GM10248 (cell line): ENCODE data around the gene FANCM.

Experiments
- CTCF ChIA-PET: fragments of 300-600 bp; sonication (Branson Sonifier 250); formaldehyde crosslinking; extraction: SDS; loops from one replicate; lab custom pipeline; 2021; ENCODE audit warnings: antibody characterized with exemption; lab: Yijun Ruan, JAX
- POLR2A ChIA-PET: fragments of 350-650 bp; sonication (Branson Sonifier 250); formaldehyde crosslinking; extraction: SDS; loops from one replicate; lab custom pipeline; 2020; ENCODE audit warnings: antibody characterized with exemption; lab: Yijun Ruan, JAX
- DNase-seq: peaks from one replicate; pipeline ENCODE4 v3.0.0; 2012; ENCODE audit errors: extremely low spot score
- CTCF ChIP-seq: IDR thresholded peaks from 2 replicates; pipeline ENCODE4 v1.5.1; 2012; ENCODE audit warnings: mild to moderate bottlenecking, low read depth; ENCODE audit errors: extremely low read depth, missing control alignments, control extremely low read depth

The FANCM gene

GRCh38 chr14:45238988-45239387 lies 103.3 kb downstream of the FANCM start:
- POLR2A ChIA-PET, result no interaction called here
- CTCF ChIA-PET, result interaction anchor here (1.1 to 2.3 kb wide), 2 partner anchors 10 to 16 kb away, joined by 3 to 7 read pairs; no protein-coding TSS in a partner anchor
- no peak for DNase-seq
- TF ChIP-seq CTCF, result no peak

GRCh38 chr14:45242706-45243105 lies 107.0 kb downstream of the FANCM start:
- no peak for DNase-seq
- POLR2A ChIA-PET, result no interaction called here
- no peak for TF ChIP-seq CTCF
- CTCF ChIA-PET, result interaction anchor here (2.3 to 2.6 kb wide), 2 partner anchors 10 to 26 kb away, joined by 9 to 15 read pairs; partner anchors contain the start of gene MIS18BP1

- ChIA-PET POLR2A (interaction anchor here (0.5 kb wide), 1 partner anchor 119 kb away, joined by 4 read pairs; no protein-coding TSS in a partner anchor), CTCF (interaction anchor here (0.7 to 2.2 kb wide), 2 partner anchors 12 to 23 kb away, joined by 3 to 4 read pairs; no protein-coding TSS in a partner anchor)
- TF ChIP-seq CTCF, result no peak
- no peak for DNase-seq
Measured at GRCh38 chr14:45246151-45246550, 110.4 kb downstream of the FANCM start.

- peak; percentile 14 for DNase-seq
- TF ChIP-seq CTCF, result no peak
- CTCF ChIA-PET, result interaction anchor here (0.7 to 2.2 kb wide), 3 partner anchors 13 to 22 kb away, joined by 3 to 6 read pairs (median 4); no protein-coding TSS in a partner anchor
- POLR2A ChIA-PET, result interaction anchor here (0.5 kb wide), 1 partner anchor 120 kb away, joined by 4 read pairs; no protein-coding TSS in a partner anchor
Measured at GRCh38 chr14:45246691-45247090, 111.0 kb downstream of the FANCM start.

- POLR2A ChIA-PET, result no interaction called here
- no peak for TF ChIP-seq CTCF
- CTCF ChIA-PET, result interaction anchor here (1.3 kb wide), 1 partner anchor 21 kb away, joined by 6 read pairs; no protein-coding TSS in a partner anchor
- no peak for DNase-seq
Measured at GRCh38 chr14:45247427-45247826, 111.7 kb downstream of the FANCM start.

- POLR2A ChIA-PET, result no interaction called here
- peak; percentile 33 for DNase-seq
- CTCF ChIA-PET, result interaction anchor here (1.4 to 1.8 kb wide), 2 partner anchors 21 to 92 kb away, joined by 4 read pairs; no protein-coding TSS in a partner anchor
- no peak for TF ChIP-seq CTCF
Measured at GRCh38 chr14:45249856-45250575, 114.3 kb downstream of the FANCM start.
